Measurements from ENCODE around the gene FLVCR1.

DNA sequence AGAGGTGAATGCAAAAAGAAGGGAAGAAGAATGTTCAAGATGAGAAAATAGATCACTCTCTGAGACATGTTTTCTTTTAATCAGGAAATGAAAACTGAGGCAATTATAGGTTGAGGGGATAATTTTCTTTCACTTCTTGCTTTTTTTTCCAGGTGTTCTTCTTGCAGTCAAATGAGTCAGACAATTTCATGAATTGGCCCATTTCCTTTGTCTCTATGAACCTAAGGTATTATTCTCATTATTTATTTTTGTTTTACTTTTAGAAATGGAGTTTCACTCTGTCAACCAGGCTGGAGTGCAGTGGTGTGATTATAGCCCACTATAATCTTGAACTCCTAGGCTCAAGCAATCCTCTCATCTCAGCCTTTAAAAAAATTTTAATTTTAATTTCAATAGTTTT lies 88.8 kb downstream of the FLVCR1 start:
- TF ChIP-seq ZNF281 (CRISPR knock-in tag; IDR thresholded peaks at IDR 0.05) (no peak), CBFB (CRISPR knock-in tag; IDR thresholded peaks at IDR 0.05; ENCODE audit: low read depth) (no peak), ATF1 (CRISPR knock-in tag; IDR thresholded peaks at IDR 0.05) (no peak), IRF2 (CRISPR knock-in tag; IDR thresholded peaks at IDR 0.05; ENCODE audit: borderline replicate concordance, low read depth) (no peak), NFYB (CRISPR knock-in tag; conservative IDR thresholded peaks at IDR 0.05; ENCODE audit: low read depth) (no peak), ZBTB43 (CRISPR knock-in tag; IDR thresholded peaks at IDR 0.05) (no peak)
- TF ChIP-seq, protein P1, sequence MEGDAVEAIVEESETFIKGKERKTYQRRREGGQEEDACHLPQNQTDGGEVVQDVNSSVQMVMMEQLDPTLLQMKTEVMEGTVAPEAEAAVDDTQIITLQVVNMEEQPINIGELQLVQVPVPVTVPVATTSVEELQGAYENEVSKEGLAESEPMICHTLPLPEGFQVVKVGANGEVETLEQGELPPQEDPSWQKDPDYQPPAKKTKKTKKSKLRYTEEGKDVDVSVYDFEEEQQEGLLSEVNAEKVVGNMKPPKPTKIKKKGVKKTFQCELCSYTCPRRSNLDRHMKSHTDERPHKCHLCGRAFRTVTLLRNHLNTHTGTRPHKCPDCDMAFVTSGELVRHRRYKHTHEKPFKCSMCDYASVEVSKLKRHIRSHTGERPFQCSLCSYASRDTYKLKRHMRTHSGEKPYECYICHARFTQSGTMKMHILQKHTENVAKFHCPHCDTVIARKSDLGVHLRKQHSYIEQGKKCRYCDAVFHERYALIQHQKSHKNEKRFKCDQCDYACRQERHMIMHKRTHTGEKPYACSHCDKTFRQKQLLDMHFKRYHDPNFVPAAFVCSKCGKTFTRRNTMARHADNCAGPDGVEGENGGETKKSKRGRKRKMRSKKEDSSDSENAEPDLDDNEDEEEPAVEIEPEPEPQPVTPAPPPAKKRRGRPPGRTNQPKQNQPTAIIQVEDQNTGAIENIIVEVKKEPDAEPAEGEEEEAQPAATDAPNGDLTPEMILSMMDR (IDR thresholded peaks at IDR 0.05), result no peak
